ENCODE measurements around the gene DLGAP1. TPM values are rescaled to one million over a fixed set of nuclear protein-coding genes. Genes with fewer than 3 reads are reported as not detected.
"Not testable (repeated sequence)": the region's sequence is repeated elsewhere in the genome, so short reads cannot be mapped to it uniquely, and the experiment has no call there.

Gene DLGAP1
- total RNA-seq, 6 experiments from 2014 or later: 0.19 to 1.3 (median 0.62) TPM

GRCh38 chr18:3611313-3612090 is 843.6 kb downstream of the DLGAP1 start:
- peak overlapping the region; percentile 85 for H3K27ac Mint-ChIP-seq
- no peaks in the 10 kb centered on the region for H3K9me3 Mint-ChIP-seq
- H3K4me3 Mint-ChIP-seq: peak overlapping the region; percentile 70; the same call in 1 of the 2 replicates
- DNase-seq: no peak
- peaks cover 12% of the 10 kb centered on the region; the same call in 1 of the 2 replicates for H3K36me3 Mint-ChIP-seq (ENCODE audit: low read depth)
- peaks cover 27% of the 10 kb centered on the region for H3K4me1 Mint-ChIP-seq (ENCODE audit: low read depth)
- no peak for TF ChIP-seq CTCF (IDR thresholded peaks at IDR 0.05)
- no peaks in the 10 kb centered on the region; the same call in 1 of the 2 replicates for H3K27me3 Mint-ChIP-seq (ENCODE audit: insufficient read depth)

DNA sequence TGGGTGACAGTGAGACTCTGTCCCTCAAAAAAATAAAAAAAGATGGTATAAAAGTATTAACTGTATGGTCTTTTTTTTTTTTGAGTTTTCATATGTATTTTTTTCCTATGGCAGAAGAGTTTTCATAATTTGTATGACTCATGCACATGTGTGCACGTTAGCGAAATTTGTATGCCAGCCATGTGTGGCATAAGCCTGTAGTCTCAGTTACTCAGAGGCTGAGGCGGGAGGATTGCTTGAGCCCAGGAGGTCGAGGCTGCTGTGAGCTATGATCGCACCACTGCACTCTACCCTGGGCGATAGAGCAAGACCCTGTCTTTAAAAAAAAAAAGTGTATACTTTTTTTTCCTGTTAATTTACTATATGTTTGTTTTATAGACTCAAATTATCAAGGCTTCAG is 844.3 kb downstream of the DLGAP1 start:
- H3K9me3 Mint-ChIP-seq: no peaks in the 10 kb centered on the region
- peaks cover 12% of the 10 kb centered on the region; the same call in 1 of the 2 replicates for H3K36me3 Mint-ChIP-seq (ENCODE audit: low read depth)
- peak overlapping the region; percentile 70; the same call in 1 of the 2 replicates for H3K4me3 Mint-ChIP-seq
- peak overlapping the region; percentile 85; the same call in 1 of the 2 replicates for H3K27ac Mint-ChIP-seq
- H3K4me1 Mint-ChIP-seq (ENCODE audit: low read depth): peaks cover 24% of the 10 kb centered on the region
- H3K27me3 Mint-ChIP-seq (ENCODE audit: insufficient read depth): no peaks in the 10 kb centered on the region; the same call in 1 of the 2 replicates
- no peak for DNase-seq
- no peak for TF ChIP-seq CTCF (IDR thresholded peaks at IDR 0.05)

GRCh38 chr18:3610188-3610708 is 844.9 kb downstream of the DLGAP1 start:
- Mint-ChIP-seq H3K27me3 (ENCODE audit: insufficient read depth) (no peaks in the 10 kb centered on the region; the same call in 1 of the 2 replicates), H3K4me3 (no peak overlapping the region), H3K36me3 (ENCODE audit: low read depth) (peaks cover 12% of the 10 kb centered on the region; the same call in 1 of the 2 replicates), H3K9me3 (no peaks in the 10 kb centered on the region), H3K27ac (no peak overlapping the region), H3K4me1 (ENCODE audit: low read depth) (peaks cover 18% of the 10 kb centered on the region)
- no peak for TF ChIP-seq CTCF (IDR thresholded peaks at IDR 0.05)
- no peak for DNase-seq

GRCh38 chr18:3608488-3608887 is 846.6 kb downstream of the DLGAP1 start:
- Mint-ChIP-seq H3K4me1 (ENCODE audit: low read depth) (peaks cover 15% of the 10 kb centered on the region), H3K4me3 (no peak overlapping the region), H3K36me3 (ENCODE audit: low read depth) (peaks cover 12% of the 10 kb centered on the region; the same call in 1 of the 2 replicates), H3K9me3 (no peaks in the 10 kb centered on the region), H3K27me3 (ENCODE audit: insufficient read depth) (no peaks in the 10 kb centered on the region; the same call in 1 of the 2 replicates), H3K27ac (no peak overlapping the region)
- DNase-seq: no peak
- TF ChIP-seq CTCF (IDR thresholded peaks at IDR 0.05): no peak

DNA sequence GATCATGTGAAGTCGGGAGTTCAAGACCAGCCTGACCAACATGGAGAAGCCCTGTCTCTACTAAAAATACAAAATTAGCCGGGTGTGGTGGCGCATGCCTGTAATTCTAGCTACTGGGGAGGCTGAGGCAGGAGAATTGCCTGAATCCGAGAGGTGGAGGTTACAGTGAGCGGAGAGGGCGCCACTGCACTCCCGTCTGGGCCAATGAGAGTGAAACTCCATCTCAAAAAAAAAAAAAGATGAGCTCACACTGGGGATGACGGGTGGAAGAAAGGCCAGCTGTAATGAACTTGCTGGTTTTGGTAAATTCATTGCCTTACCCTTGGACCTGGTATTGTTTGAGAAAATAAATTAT is 847.0 kb downstream of the DLGAP1 start:
- H3K27me3 Mint-ChIP-seq (ENCODE audit: insufficient read depth); H3K4me3 Mint-ChIP-seq; H3K9me3 Mint-ChIP-seq; H3K27ac Mint-ChIP-seq; DNase-seq: not testable (repeated sequence)
- H3K36me3 Mint-ChIP-seq (ENCODE audit: low read depth): peaks cover 12% of the 10 kb centered on the region; the same call in 1 of the 2 replicates
- H3K4me1 Mint-ChIP-seq (ENCODE audit: low read depth): peaks cover 15% of the 10 kb centered on the region

Measured in HFFc6 (cell line).